ENCODE data around the gene KIF25.

KIF25 gene

DNA sequence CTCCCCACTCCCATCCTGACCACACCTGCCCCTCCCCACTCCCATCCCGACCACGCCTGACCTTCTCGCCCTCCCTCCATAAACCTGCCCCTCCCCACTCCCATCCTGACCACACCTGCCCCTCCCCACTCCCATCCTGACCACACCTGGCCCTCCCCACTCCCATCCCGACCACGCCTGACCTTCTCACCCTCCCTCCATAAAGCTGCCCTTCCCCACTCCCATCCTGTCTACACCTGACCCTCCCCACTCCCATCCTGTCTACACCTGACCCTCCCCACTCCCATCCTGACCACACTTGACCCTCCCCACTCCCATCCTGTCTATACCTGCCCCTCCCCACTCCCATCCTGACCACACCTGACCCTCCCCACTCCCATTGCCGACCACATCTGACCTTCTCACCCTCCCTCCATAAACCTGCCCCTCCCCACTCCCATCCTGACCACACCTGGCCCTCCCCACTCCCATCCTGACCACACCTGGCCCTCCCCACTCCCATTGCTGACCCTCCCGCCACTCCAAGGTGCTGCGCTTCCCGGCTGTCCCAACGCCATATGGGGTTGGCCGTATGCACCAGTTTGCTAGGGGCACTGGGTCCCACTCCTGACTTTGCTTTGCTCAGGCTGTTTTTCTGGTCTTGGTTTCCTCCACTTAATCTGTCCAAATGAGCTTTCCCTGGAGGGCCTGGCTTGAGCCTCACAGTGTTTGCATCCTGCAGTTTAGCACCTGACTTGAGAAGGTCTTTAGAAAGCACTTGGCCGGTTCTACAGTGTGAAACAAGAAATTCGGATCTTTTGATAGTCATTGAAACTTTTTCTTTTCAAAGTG, 2.9 kb downstream of the KIF25 start:
- TF ChIP-seq YY1 (IDR thresholded peaks at IDR 0.05; ENCODE audit: low read depth) (no peak), FOXM1 (IDR thresholded peaks at IDR 0.05; ENCODE audit: borderline replicate concordance, low read depth) (no peak), NFIC (IDR thresholded peaks at IDR 0.05) (no peak), REST (IDR thresholded peaks at IDR 0.05; ENCODE audit: low read depth) (no peak), TAF1 (IDR thresholded peaks at IDR 0.05; ENCODE audit: low read depth) (no peak), MAX (IDR thresholded peaks at IDR 0.05) (no peak), TEAD4 (IDR thresholded peaks at IDR 0.05) (no peak), CREB1 (IDR thresholded peaks at IDR 0.05; ENCODE audit: low read depth) (no peak), EGR1 (IDR thresholded peaks at IDR 0.05) (no peak), TCF12 (IDR thresholded peaks at IDR 0.05; ENCODE audit: low read depth) (no peak)

DNA sequence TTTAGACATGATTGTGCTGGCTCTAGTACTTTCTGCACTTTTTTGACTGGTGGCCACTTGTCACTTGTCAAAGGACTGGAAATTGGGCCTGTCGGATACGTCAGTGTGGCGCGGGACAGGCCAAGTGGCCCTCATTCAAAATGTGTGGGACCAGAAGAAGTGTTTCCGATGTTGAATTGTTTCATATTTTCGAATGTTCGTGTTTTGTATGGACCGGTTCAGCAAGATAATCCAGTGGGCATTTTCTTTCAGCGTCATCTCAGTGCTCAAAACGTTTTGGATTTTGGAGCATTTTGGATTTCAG, 3.5 kb downstream of the KIF25 start:
- no peak for TF ChIP-seq FOXM1 (IDR thresholded peaks at IDR 0.05; ENCODE audit: borderline replicate concordance, low read depth)
- no peak for TF ChIP-seq ZBTB7A (IDR thresholded peaks at IDR 0.05; ENCODE audit: low read depth)
- no peak for TF ChIP-seq NFIC (IDR thresholded peaks at IDR 0.05)
- no peak for TF ChIP-seq TAF1 (IDR thresholded peaks at IDR 0.05; ENCODE audit: low read depth)
- no peak for TF ChIP-seq MAX (IDR thresholded peaks at IDR 0.05)
- no peak for TF ChIP-seq RAD21 (IDR thresholded peaks at IDR 0.05; ENCODE audit: low read depth)
- no peak for TF ChIP-seq EGR1 (IDR thresholded peaks at IDR 0.05)
- no peak for TF ChIP-seq TEAD4 (IDR thresholded peaks at IDR 0.05)
- no peak for TF ChIP-seq CEBPB (IDR thresholded peaks at IDR 0.05)
- TF ChIP-seq, protein P1, sequence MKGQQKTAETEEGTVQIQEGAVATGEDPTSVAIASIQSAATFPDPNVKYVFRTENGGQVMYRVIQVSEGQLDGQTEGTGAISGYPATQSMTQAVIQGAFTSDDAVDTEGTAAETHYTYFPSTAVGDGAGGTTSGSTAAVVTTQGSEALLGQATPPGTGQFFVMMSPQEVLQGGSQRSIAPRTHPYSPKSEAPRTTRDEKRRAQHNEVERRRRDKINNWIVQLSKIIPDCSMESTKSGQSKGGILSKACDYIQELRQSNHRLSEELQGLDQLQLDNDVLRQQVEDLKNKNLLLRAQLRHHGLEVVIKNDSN (IDR thresholded peaks at IDR 0.05): no peak

DNA sequence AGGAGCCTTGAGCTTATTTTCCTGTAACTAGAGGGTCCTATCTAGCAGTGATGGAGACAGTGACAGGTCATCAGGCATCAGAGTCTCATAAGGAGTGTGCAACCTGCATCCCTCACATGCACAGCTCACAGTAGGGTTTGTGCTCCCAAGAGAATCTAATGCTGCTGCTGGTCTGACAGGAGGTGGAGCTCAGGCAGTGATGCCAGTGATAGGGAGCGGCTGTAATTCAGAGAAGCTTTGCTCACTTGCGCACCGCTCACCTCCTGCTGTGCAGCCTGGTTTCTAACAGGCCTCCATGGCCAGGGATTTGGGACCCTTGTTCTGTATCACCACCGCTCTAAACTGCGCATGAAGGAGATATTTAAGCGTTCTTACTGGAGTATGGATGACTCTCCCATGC, 5.3 kb downstream of the KIF25 start:
- no peak for TF ChIP-seq EGR1 (IDR thresholded peaks at IDR 0.05)
- TF ChIP-seq REST (IDR thresholded peaks at IDR 0.05; ENCODE audit: low read depth): no peak
- no peak for TF ChIP-seq CREB1 (IDR thresholded peaks at IDR 0.05; ENCODE audit: low read depth)
- TF ChIP-seq CEBPB (IDR thresholded peaks at IDR 0.05): no peak
- TF ChIP-seq EP300 (IDR thresholded peaks at IDR 0.05; ENCODE audit: borderline replicate concordance): no peak
- TF ChIP-seq ZBTB7A (IDR thresholded peaks at IDR 0.05; ENCODE audit: low read depth): no peak
- no peak for TF ChIP-seq TAF1 (IDR thresholded peaks at IDR 0.05; ENCODE audit: low read depth)
- TF ChIP-seq NFIC (IDR thresholded peaks at IDR 0.05): no peak
- TF ChIP-seq RAD21 (IDR thresholded peaks at IDR 0.05; ENCODE audit: low read depth): no peak
- no peak for TF ChIP-seq TCF12 (IDR thresholded peaks at IDR 0.05; ENCODE audit: low read depth)
- TF ChIP-seq MAX (IDR thresholded peaks at IDR 0.05): no peak

- TF ChIP-seq TAF1 (IDR thresholded peaks at IDR 0.05; ENCODE audit: low read depth): no peak
- TF ChIP-seq CEBPB (IDR thresholded peaks at IDR 0.05): no peak
- no peak for TF ChIP-seq TEAD4 (IDR thresholded peaks at IDR 0.05)
- TF ChIP-seq NFIC (IDR thresholded peaks at IDR 0.05): no peak
- TF ChIP-seq YY1 (IDR thresholded peaks at IDR 0.05; ENCODE audit: low read depth): no peak
- no peak for TF ChIP-seq CREB1 (IDR thresholded peaks at IDR 0.05; ENCODE audit: low read depth)
- TF ChIP-seq REST (IDR thresholded peaks at IDR 0.05; ENCODE audit: low read depth): no peak
- no peak for TF ChIP-seq TCF12 (IDR thresholded peaks at IDR 0.05; ENCODE audit: low read depth)
- TF ChIP-seq, protein P1 (IDR thresholded peaks at IDR 0.05): no peak
- TF ChIP-seq FOXM1 (IDR thresholded peaks at IDR 0.05; ENCODE audit: borderline replicate concordance, low read depth): no peak
- no peak for TF ChIP-seq EGR1 (IDR thresholded peaks at IDR 0.05)
- TF ChIP-seq EP300 (IDR thresholded peaks at IDR 0.05; ENCODE audit: borderline replicate concordance): no peak
- TF ChIP-seq RAD21 (IDR thresholded peaks at IDR 0.05; ENCODE audit: low read depth): no peak
- TF ChIP-seq MAX (IDR thresholded peaks at IDR 0.05): no peak
These were observed 6.6 kb downstream of the KIF25 start for GRCh38 chr6:168004023-168004422.

Measured in Ishikawa (cell line).